Measurements from ENCODE around the gene DBN1.
A peak's percentile ranks its signal among the peaks of the same experiment; 100 is the strongest.

The DBN1 gene

DNA sequence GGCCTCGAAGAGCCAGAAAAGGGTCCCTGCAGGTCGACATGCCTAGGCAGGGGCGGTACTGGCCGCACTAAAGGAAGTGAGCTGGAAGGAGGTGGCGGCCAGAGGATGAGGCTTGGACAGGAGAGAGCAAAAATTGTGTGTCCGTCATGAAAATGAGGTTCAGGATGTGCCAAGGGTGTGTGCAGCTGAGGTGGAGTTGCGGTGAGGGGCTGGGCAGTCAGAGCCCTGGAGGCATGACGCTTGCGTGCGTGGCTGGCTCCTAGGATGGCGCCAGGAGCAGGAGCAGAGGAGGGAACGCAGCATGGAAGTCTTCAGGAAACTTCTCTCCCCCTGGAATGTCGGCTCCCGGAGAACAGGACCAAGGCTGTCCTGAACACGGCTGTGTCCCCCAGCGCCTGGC is 29.5 kb upstream of the DBN1 start:
- H3K4ac ChIP-seq (ENCODE audit: low read depth, low read length), result no peak overlapping the region
- no peak overlapping the region for H2AK5ac ChIP-seq (ENCODE audit: low read length)
- no CpG with 5 or more reads among the region's 16 CpGs for WGBS (ENCODE audit: extremely low coverage, insufficient coverage, low lambda C conversion rate)
- no peak for DNase-seq
- no peak overlapping the region for H2BK120ac ChIP-seq (ENCODE audit: low read depth, low read length)
- no peaks in the 10 kb centered on the region for H3K79me1 ChIP-seq (ENCODE audit: low read length)
- no peaks in the 10 kb centered on the region for H3K36me3 ChIP-seq (ENCODE audit: control insufficient read depth, insufficient read depth, low read length)
- no peak overlapping the region for H3K4me2 ChIP-seq (ENCODE audit: low read length)
- H4K5ac ChIP-seq (ENCODE audit: low read length), result no peak overlapping the region
- no peak overlapping the region for H3K56ac ChIP-seq (ENCODE audit: low read length)
- no peak overlapping the region for H3K4me3 ChIP-seq (ENCODE audit: low read length)
- no peaks in the 10 kb centered on the region for H3K79me2 ChIP-seq (ENCODE audit: control insufficient read depth, insufficient read depth, low read length)
- H3K4me1 ChIP-seq (ENCODE audit: control insufficient read depth, low read depth, low read length), result no peaks in the 10 kb centered on the region
- H3K27ac ChIP-seq (ENCODE audit: low read depth, low read length), result no peak overlapping the region
- H2BK5ac ChIP-seq (ENCODE audit: low read length), result no peak overlapping the region
- no peaks in the 10 kb centered on the region for H3K27me3 ChIP-seq (ENCODE audit: insufficient read depth, low read length, poor library complexity)
- H3K18ac ChIP-seq (ENCODE audit: low read length), result no peak overlapping the region
- no peak overlapping the region for H3K9ac ChIP-seq (ENCODE audit: low read length)
- no peak overlapping the region for H4K8ac ChIP-seq (ENCODE audit: low read depth, low read length)
- H3K23ac ChIP-seq (ENCODE audit: low read length), result no peak overlapping the region
- no peak overlapping the region for H2BK15ac ChIP-seq (replicated peaks; ENCODE audit: low read depth)

DNA sequence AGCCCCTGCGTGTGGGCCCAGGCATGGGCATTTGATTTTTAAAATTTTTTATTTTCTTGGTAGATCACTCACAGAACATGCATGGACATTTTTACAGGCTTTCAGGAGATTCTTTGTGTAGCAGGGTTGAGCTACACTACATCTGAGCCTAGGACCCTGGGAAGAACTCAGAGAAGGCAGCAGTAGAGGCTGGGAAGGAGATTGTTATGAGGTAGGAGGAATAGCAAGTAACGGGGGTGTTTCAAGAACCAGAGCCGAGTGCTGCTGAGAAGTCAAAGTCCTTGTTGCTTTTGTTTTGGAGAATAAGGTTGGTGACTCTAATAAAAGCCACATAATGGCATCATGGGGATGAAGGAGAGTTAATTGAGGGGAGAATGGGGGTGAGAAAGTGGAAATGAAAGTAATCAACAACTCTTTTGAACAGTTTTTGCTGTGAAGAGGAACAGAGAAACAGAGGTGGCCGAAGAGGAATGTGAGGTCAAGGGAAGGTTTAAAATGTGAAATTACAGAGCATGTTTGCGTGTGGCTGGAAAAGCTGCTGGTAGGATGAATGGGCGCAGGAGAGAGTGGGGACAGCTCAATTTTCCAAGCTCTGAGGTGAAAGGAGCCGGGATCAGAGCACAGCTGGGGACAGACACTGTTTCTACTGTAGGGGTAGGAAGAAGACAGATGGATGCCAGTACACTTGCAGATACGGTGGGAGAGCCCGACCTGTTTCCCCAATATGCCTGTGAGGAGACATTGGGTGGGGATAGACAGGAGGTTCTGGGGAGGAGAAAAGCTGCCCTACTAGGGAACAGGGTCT is 28.6 kb upstream of the DBN1 start:
- no peak overlapping the region for H3K23ac ChIP-seq (ENCODE audit: low read length)
- H2BK120ac ChIP-seq (ENCODE audit: low read depth, low read length), result no peak overlapping the region
- H3K4me3 ChIP-seq (ENCODE audit: low read length), result no peak overlapping the region
- no peaks in the 10 kb centered on the region for H3K79me1 ChIP-seq (ENCODE audit: low read length)
- no CpG with 5 or more reads among the region's 9 CpGs for WGBS (ENCODE audit: extremely low coverage, insufficient coverage, low lambda C conversion rate)
- H3K27ac ChIP-seq (ENCODE audit: low read depth, low read length), result no peak overlapping the region
- H2AK5ac ChIP-seq (ENCODE audit: low read length), result no peak overlapping the region
- no peaks in the 10 kb centered on the region for H3K79me2 ChIP-seq (ENCODE audit: control insufficient read depth, insufficient read depth, low read length)
- no peaks in the 10 kb centered on the region for H3K27me3 ChIP-seq (ENCODE audit: insufficient read depth, low read length, poor library complexity)
- H3K4me2 ChIP-seq (ENCODE audit: low read length), result no peak overlapping the region
- H4K8ac ChIP-seq (ENCODE audit: low read depth, low read length), result no peak overlapping the region
- no peak overlapping the region for H3K56ac ChIP-seq (ENCODE audit: low read length)
- no peak for DNase-seq
- no peak overlapping the region for H3K4ac ChIP-seq (ENCODE audit: low read depth, low read length)
- H3K4me1 ChIP-seq (ENCODE audit: control insufficient read depth, low read depth, low read length), result no peaks in the 10 kb centered on the region
- no peaks in the 10 kb centered on the region for H3K36me3 ChIP-seq (ENCODE audit: control insufficient read depth, insufficient read depth, low read length)
- H2BK15ac ChIP-seq (replicated peaks; ENCODE audit: low read depth), result no peak overlapping the region
- no peak overlapping the region for H2BK5ac ChIP-seq (ENCODE audit: low read length)
- no peak overlapping the region for H3K18ac ChIP-seq (ENCODE audit: low read length)
- H4K5ac ChIP-seq (ENCODE audit: low read length), result no peak overlapping the region
- H3K9ac ChIP-seq (ENCODE audit: low read length), result no peak overlapping the region

DNA sequence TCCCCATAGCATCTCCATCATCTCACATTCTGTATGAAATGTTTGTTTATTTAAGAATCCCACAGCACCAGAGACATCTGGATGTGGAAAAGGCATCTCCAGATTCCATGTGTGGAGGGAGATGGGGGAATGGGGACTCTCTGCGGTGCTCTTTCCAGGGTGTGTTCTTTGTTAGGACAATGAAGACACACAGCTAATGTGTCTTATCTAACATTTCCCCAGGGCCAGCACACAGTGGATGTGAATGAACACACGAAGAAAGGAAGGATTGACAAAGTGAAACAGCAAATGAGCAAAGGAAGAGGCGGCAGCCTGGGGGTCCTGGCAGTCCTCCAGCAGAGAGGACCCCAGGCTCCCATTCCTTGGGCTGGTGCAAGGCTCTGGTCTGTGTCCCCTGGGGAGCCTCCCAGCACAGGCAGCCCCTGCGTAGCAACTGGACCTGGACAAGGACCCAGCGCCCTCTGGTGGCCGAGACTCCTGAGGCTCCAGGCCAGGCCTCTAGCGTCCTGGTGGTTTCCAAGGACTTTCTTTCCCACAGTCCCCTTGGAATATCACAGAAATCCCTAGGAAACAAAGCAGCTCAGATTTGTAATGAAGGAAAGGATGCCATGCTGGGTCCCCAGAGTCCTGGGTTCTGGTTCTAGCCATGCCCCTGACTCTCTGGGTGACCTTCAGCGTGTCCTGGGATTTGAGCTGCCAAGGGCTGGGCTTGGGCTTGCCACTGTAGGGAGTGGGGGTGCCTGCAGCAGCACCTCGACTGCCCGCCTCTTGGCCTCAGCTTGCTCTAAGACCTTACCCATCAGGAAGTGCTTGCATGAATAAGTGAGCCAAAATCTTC is 27.5 kb upstream of the DBN1 start:
- Histone ChIP-seq H3K4ac (ENCODE audit: low read depth, low read length) (no peak overlapping the region), H3K23ac (ENCODE audit: low read length) (no peak overlapping the region), H2AK5ac (ENCODE audit: low read length) (no peak overlapping the region), H2BK5ac (ENCODE audit: low read length) (no peak overlapping the region), H4K8ac (ENCODE audit: low read depth, low read length) (no peak overlapping the region), H3K27ac (ENCODE audit: low read depth, low read length) (no peak overlapping the region), H2BK15ac (replicated peaks; ENCODE audit: low read depth) (no peak overlapping the region), H3K79me2 (ENCODE audit: control insufficient read depth, insufficient read depth, low read length) (peaks cover 2% of the 10 kb centered on the region), H3K4me2 (ENCODE audit: low read length) (no peak overlapping the region), H4K5ac (ENCODE audit: low read length) (no peak overlapping the region), H3K36me3 (ENCODE audit: control insufficient read depth, insufficient read depth, low read length) (no peaks in the 10 kb centered on the region), H3K79me1 (ENCODE audit: low read length) (no peaks in the 10 kb centered on the region), H2BK120ac (ENCODE audit: low read depth, low read length) (no peak overlapping the region), H3K18ac (ENCODE audit: low read length) (no peak overlapping the region), H3K4me1 (ENCODE audit: control insufficient read depth, low read depth, low read length) (peaks cover under 1% of the 10 kb centered on the region), H3K27me3 (ENCODE audit: insufficient read depth, low read length, poor library complexity) (no peaks in the 10 kb centered on the region), H3K9ac (ENCODE audit: low read length) (no peak overlapping the region), H3K4me3 (ENCODE audit: low read length) (no peak overlapping the region), H3K56ac (ENCODE audit: low read length) (peak overlapping the region; percentile 28)
- DNase-seq, result peak; percentile 91
- no CpG with 5 or more reads among the region's 10 CpGs for WGBS (ENCODE audit: extremely low coverage, insufficient coverage, low lambda C conversion rate)

DNA sequence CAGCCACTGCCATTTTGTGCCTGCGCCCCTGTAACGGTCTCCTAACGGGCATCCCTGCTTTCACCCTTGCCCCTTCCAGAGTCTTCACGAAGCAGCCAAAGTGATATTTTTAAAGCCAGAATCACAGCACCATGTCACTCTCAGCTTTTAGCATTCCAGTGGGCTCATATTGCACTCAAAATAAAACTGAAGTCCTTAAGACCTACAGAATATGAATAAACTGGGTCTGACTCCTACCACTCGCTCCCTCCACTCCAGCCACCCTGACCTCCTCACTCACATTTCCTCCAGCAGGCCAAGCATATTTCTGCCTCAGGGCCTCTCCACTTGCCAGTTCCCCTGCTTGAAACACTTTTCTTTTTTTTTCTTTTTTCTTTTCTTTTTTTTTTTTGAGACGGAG is 26.4 kb upstream of the DBN1 start:
- Histone ChIP-seq H3K27ac (ENCODE audit: low read depth, low read length) (no peak overlapping the region), H2AK5ac (ENCODE audit: low read length) (no peak overlapping the region), H3K23ac (ENCODE audit: low read length) (no peak overlapping the region), H3K9ac (ENCODE audit: low read length) (no peak overlapping the region), H3K18ac (ENCODE audit: low read length) (no peak overlapping the region), H3K4me2 (ENCODE audit: low read length) (no peak overlapping the region), H3K27me3 (ENCODE audit: insufficient read depth, low read length, poor library complexity) (no peaks in the 10 kb centered on the region), H4K8ac (ENCODE audit: low read depth, low read length) (no peak overlapping the region), H3K4me3 (ENCODE audit: low read length) (no peak overlapping the region), H3K36me3 (ENCODE audit: control insufficient read depth, insufficient read depth, low read length) (no peaks in the 10 kb centered on the region), H3K79me1 (ENCODE audit: low read length) (peaks cover 1% of the 10 kb centered on the region), H3K4ac (ENCODE audit: low read depth, low read length) (no peak overlapping the region), H3K56ac (ENCODE audit: low read length) (no peak overlapping the region), H3K79me2 (ENCODE audit: control insufficient read depth, insufficient read depth, low read length) (peaks cover 2% of the 10 kb centered on the region), H4K5ac (ENCODE audit: low read length) (no peak overlapping the region), H2BK120ac (ENCODE audit: low read depth, low read length) (no peak overlapping the region), H3K4me1 (ENCODE audit: control insufficient read depth, low read depth, low read length) (peaks cover 8% of the 10 kb centered on the region), H2BK5ac (ENCODE audit: low read length) (no peak overlapping the region), H2BK15ac (replicated peaks; ENCODE audit: low read depth) (no peak overlapping the region)
- WGBS (ENCODE audit: extremely low coverage, insufficient coverage, low lambda C conversion rate), result no CpG with 5 or more reads among the region's 6 CpGs
- no peak for DNase-seq

DNA sequence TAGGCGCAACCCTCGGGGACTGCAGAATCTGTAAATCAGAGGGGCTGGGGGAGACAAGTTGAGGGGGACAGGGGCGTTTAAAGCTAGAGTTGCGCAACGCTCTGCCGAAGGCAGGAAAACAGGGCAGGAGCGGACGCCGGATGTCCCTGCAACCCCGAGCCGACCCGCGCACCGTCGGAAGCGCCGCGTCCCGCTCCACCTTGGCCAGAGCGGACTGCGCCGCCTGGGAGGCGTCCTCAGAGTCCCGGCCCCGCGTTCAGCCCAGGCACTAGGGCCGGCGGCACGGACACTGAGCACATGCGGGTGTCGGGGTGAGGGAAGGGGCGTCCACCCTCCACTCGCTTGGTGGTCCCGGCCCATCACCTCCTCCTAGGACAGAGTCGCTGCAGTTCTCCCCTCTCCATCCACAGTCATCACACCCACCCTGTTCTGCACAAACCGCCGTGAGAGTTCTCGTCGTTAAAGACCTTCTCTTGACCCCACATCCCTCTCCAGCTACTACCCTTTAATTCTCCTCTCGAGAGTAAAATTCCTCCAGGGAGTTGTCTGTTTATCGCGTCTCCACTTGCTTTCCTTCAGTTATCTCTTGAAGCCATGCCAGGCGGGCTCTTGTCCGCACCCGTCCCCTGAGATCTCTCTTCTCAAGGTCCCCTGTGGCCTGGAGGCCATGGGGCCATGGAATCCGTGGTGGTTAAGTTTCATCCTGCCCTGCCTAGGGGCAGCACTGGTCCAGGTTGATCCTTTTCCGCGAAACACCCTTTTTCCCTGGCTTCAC is 24.8 kb upstream of the DBN1 start:
- Histone ChIP-seq H3K27ac (ENCODE audit: low read depth, low read length) (no peak overlapping the region), H3K79me1 (ENCODE audit: low read length) (peaks cover 2% of the 10 kb centered on the region), H4K8ac (ENCODE audit: low read depth, low read length) (no peak overlapping the region), H3K18ac (ENCODE audit: low read length) (no peak overlapping the region), H2BK15ac (replicated peaks; ENCODE audit: low read depth) (no peak overlapping the region), H3K4me3 (ENCODE audit: low read length) (peak overlapping the region; percentile 18), H4K5ac (ENCODE audit: low read length) (no peak overlapping the region), H3K4ac (ENCODE audit: low read depth, low read length) (no peak overlapping the region), H3K56ac (ENCODE audit: low read length) (peak overlapping the region; percentile 82), H3K9ac (ENCODE audit: low read length) (peak overlapping the region; percentile 75), H3K36me3 (ENCODE audit: control insufficient read depth, insufficient read depth, low read length) (no peaks in the 10 kb centered on the region), H3K4me1 (ENCODE audit: control insufficient read depth, low read depth, low read length) (peaks cover 11% of the 10 kb centered on the region), H3K79me2 (ENCODE audit: control insufficient read depth, insufficient read depth, low read length) (peaks cover 2% of the 10 kb centered on the region), H3K4me2 (ENCODE audit: low read length) (peak overlapping the region; percentile 47), H2AK5ac (ENCODE audit: low read length) (no peak overlapping the region), H3K27me3 (ENCODE audit: insufficient read depth, low read length, poor library complexity) (no peaks in the 10 kb centered on the region), H2BK5ac (ENCODE audit: low read length) (no peak overlapping the region), H3K23ac (ENCODE audit: low read length) (peak overlapping the region; percentile 76), H2BK120ac (ENCODE audit: low read depth, low read length) (no peak overlapping the region)
- no peak for DNase-seq
- WGBS (ENCODE audit: extremely low coverage, insufficient coverage, low lambda C conversion rate), result no CpG with 5 or more reads among the region's 48 CpGs

Data from mesendoderm (in vitro differentiated cells).